Tibial nerve (tissue), 4 donors: ENCODE data around the gene TECPR2. TPM values are rescaled to one million over a fixed set of nuclear protein-coding genes. Genes with fewer than 3 reads are reported as not detected.

Source experiments
- DNase-seq, 2 donors: peaks; one replicate each; pipeline ENCODE4 v3.0.0-alpha.2; 2019; ENCODE audit warnings: low spot score in 2 of 2
- H3K27ac ChIP-seq, 4 donors: fragments of 200-600 bp; sonication (generic) in 3 of 4; one replicate each; pipeline ENCODE4 v1.5.1; 2017 to 2019; ENCODE audit warnings: mild to moderate bottlenecking in 1 of 4
- H3K27me3 ChIP-seq, 2 donors: fragments of 200-600 bp; sonication (generic) in 1 of 2; one replicate each; pipeline versions ENCODE4 v1.5.1 to v1.6.0; 2017 to 2019
- H3K36me3 ChIP-seq, 3 donors: fragments of 200-600 bp; sonication (generic); one replicate each; pipeline ENCODE4 v1.5.1; 2018 to 2019
- H3K4me1 ChIP-seq, 4 donors: fragments of 200-600 bp; sonication (generic) in 3 of 4; one replicate each; pipeline ENCODE4 v1.5.1; 2017 to 2019
- H3K4me3 ChIP-seq, 4 donors: fragments of 200-600 bp; sonication (generic) in 3 of 4; one replicate each; pipeline ENCODE4 v1.5.1; 2017 to 2019; ENCODE audit warnings: mild to moderate bottlenecking in 1 of 4, moderate library complexity in 1 of 4
- H3K9me3 ChIP-seq, 4 donors: fragments of 200-600 bp; sonication (generic) in 3 of 4; one replicate each; pipeline ENCODE4 v1.5.1; 2017 to 2019
- CTCF ChIP-seq, 5 experiments: fragments of 200-600 bp in 3 of 5; fragments of 450-650 bp in 2 of 5; sonication (generic) in 3 of 5; IDR thresholded peaks; one replicate each; pipeline ENCODE4 v1.5.1; 2016 to 2019; ENCODE audit warnings: antibody characterized with exemption in 5 of 5, mild to moderate bottlenecking in 3 of 5, moderate library complexity in 2 of 5
- EP300 ChIP-seq, 2 donors: sonication (generic); formaldehyde crosslinking; IDR thresholded peaks; one replicate each; pipeline ENCODE4 v1.6.1; 2017; ENCODE audit warnings: antibody characterized with exemption in 2 of 2, mild to moderate bottlenecking in 1 of 2
- POLR2A ChIP-seq, 2 donors: fragments of 450-650 bp; IDR thresholded peaks; one replicate each; pipeline ENCODE4 v1.6.1; 2017; ENCODE audit warnings: antibody characterized with exemption in 2 of 2, mild to moderate bottlenecking in 2 of 2, moderate library complexity in 2 of 2
- WGBS, 2 donors: methylation state at CpG; one replicate each; pipeline ENCODE4 v1.1.5; 2018; 5-methylcytosine and 5-hydroxymethylcytosine counted together
- total RNA-seq, 4 donors: library from RNA; depleted of rRNA; stranded (reverse); fragments of >200 nt; gene quantifications; one replicate each; pipeline ENCODE4 v1.1.0, GENCODE V29; 2016

Gene TECPR2
- total RNA-seq, 4 donors from 2014 or later, result 21.2 to 77.7 (median 32.8) TPM

GRCh38 chr14:102333795-102334705, 28.7 kb upstream of the TECPR2 start:
- TF ChIP-seq CTCF (IDR thresholded peaks at IDR 0.05) (no peak), POLR2A (IDR thresholded peaks at IDR 0.05) (no peak), EP300 (IDR thresholded peaks at IDR 0.05) (no peak)
- 91 to 94% methylated on average over 13 of the region's 13 CpGs for WGBS, 2 donors
- H3K9me3 ChIP-seq, result no peaks in the 10 kb centered on the region
- H3K27ac ChIP-seq, result no peak overlapping the region
- H3K36me3 ChIP-seq, result peaks cover 0 to 77% (median 0%) of the 10 kb centered on the region in 3 donors
- DNase-seq, result no peak
- H3K4me1 ChIP-seq, result no peaks in the 10 kb centered on the region
- no peaks in the 10 kb centered on the region for H3K27me3 ChIP-seq
- no peak overlapping the region for H3K4me3 ChIP-seq

DNA sequence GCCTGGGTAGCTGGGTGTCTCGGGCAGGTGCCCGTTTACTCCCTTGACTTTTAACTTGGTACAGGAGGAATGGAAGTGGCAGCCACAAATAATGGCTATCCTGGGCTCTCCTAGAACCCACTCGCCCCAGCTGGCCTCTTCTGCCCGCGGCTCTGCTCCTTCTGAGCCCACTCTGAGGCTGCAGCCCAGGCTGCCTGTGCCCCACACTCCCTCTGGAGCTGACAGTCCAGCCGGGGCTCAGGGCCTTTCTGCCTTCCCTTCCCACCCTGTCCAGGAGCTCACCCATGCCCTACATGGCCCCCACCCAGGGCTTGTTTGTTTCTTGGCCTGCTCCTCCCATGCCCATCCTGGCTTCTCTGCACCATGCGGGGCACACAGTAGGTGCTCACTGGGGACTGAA, 27.6 kb upstream of the TECPR2 start:
- Histone ChIP-seq H3K9me3 (no peaks in the 10 kb centered on the region), H3K27ac (no peak overlapping the region), H3K4me1 (no peaks in the 10 kb centered on the region), H3K36me3 (peaks cover 0 to 88% (median 0%) of the 10 kb centered on the region in 3 donors), H3K27me3 (no peaks in the 10 kb centered on the region), H3K4me3 (no peak overlapping the region)
- DNase-seq, result no peak
- WGBS, 2 donors, result 91 to 97% methylated on average over 7 of the region's 7 CpGs
- TF ChIP-seq CTCF (IDR thresholded peaks at IDR 0.05) (no peak), POLR2A (IDR thresholded peaks at IDR 0.05) (no peak), EP300 (IDR thresholded peaks at IDR 0.05) (no peak)

DNA sequence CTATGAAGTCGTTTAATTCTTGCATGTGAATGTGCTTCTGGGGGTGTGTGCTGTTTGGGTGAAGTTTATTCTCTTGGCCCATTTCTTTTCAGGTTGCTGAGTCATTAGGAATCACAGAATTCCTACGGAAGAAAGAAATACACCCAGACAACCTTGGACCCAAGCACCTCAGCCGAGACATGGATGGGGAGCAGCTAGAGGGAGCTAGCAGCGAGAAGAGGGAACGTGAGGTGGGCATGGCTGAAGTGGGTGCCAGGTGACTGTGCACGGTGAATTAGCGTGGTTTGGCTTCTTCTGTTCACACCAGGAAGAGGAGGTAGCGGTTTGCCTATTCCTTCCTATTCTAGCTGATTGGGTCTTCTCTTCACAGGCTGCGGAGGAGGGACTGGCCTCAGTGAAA, 24.0 kb upstream of the TECPR2 start:
- no peak for TF ChIP-seq CTCF (IDR thresholded peaks at IDR 0.05)
- TF ChIP-seq EP300 (IDR thresholded peaks at IDR 0.05), result no peak
- TF ChIP-seq POLR2A (IDR thresholded peaks at IDR 0.05), result no peak
- Histone ChIP-seq H3K27ac (no peak overlapping the region), H3K4me1 (no peaks in the 10 kb centered on the region), H3K9me3 (no peaks in the 10 kb centered on the region), H3K4me3 (no peak overlapping the region), H3K36me3 (peaks cover 0 to 98% (median 2%) of the 10 kb centered on the region in 3 donors), H3K27me3 (no peaks in the 10 kb centered on the region)
- DNase-seq, result no peak
- WGBS, 2 donors, result 86 to 90% methylated on average over 9 of the region's 9 CpGs

DNA sequence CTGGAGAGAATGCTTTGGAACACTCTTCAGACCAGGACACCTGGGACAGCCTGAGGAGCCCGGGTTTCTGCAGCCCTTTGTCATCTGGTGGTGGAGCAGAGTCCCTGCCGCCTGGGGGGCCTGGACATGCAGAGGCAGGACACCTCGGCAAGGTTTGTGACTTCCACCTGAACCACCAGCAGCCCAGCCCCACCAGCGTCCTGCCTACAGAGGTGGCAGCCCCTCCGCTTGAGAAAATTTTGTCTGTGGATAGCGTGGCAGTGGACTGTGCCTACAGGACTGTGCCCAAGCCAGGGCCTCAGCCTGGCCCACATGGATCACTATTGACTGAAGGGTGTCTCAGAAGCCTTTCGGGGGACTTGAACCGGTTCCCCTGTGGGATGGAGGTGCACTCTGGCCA, 21.2 kb upstream of the TECPR2 start:
- Histone ChIP-seq H3K9me3 (no peaks in the 10 kb centered on the region), H3K36me3 (peaks cover 0 to 98% (median 4%) of the 10 kb centered on the region in 3 donors), H3K27ac (no peak overlapping the region), H3K27me3 (no peaks in the 10 kb centered on the region), H3K4me3 (no peak overlapping the region), H3K4me1 (no peaks in the 10 kb centered on the region)
- no peak for DNase-seq
- 88 to 100% methylated on average over 3 to 8 of the region's 8 CpGs for WGBS, 2 donors
- TF ChIP-seq POLR2A (IDR thresholded peaks at IDR 0.05), result no peak
- TF ChIP-seq CTCF (IDR thresholded peaks at IDR 0.05), result no peak
- no peak for TF ChIP-seq EP300 (IDR thresholded peaks at IDR 0.05)

GRCh38 chr14:102342238-102342637, 20.5 kb upstream of the TECPR2 start:
- peaks cover 0 to 98% (median 7%) of the 10 kb centered on the region in 3 donors for H3K36me3 ChIP-seq
- WGBS, 2 donors, result 86% methylated on average over 5 of the region's 5 CpGs

More at GRCh38 chr14:102342238-102342637, 20.5 kb upstream of the TECPR2 start:
- TF ChIP-seq CTCF (IDR thresholded peaks at IDR 0.05) (no peak), EP300 (IDR thresholded peaks at IDR 0.05) (no peak), POLR2A (IDR thresholded peaks at IDR 0.05) (no peak)
- no peak for DNase-seq
- H3K4me3 ChIP-seq, result no peak overlapping the region
- no peaks in the 10 kb centered on the region for H3K27me3 ChIP-seq
- no peak overlapping the region for H3K27ac ChIP-seq
- no peaks in the 10 kb centered on the region for H3K9me3 ChIP-seq
- H3K4me1 ChIP-seq, result no peaks in the 10 kb centered on the region
